HCT116 (cell line): Measurements from ENCODE around the gene TUBGCP5. TPM values are rescaled to one million over a fixed set of nuclear protein-coding genes. Genes with fewer than 3 reads are reported as not detected.

Experiments used
- ATAC-seq: fragments of 200-7000 bp; cut with Tn5 transposase; 2 replicates; pipeline ENCODE4 v1.9.1; 2020; ENCODE audit warnings: mild to moderate bottlenecking, moderate library complexity
- BruUV-seq: library from RNA; stranded (reverse); fragments of 400-500 nt; replicated peaks from 2 replicates; lab custom pipeline; 2021; lab: Mats Ljungman, UMichigan
- CTCF ChIA-PET: fragments of 300-600 bp; sonication (Branson Sonifier 250); formaldehyde crosslinking; loops from one replicate; lab custom pipeline; 2021; ENCODE audit warnings: antibody characterized with exemption; lab: Charles Lee
- POLR2A ChIA-PET: fragments of 300-600, 350-600 bp; sonication (Branson Sonifier 250); formaldehyde crosslinking; loops from one replicate; lab custom pipeline; 2021; ENCODE audit warnings: antibody characterized with exemption; lab: Charles Lee
- RAD21 ChIA-PET, 2 experiments: fragments of 300-600 bp; sonication (Branson Sonifier 250); formaldehyde crosslinking; loops; one replicate each; lab custom pipeline; 2023; ENCODE audit warnings: low total read pairs in 2 of 2; ENCODE audit not compliant: uncharacterized antibody in 2 of 2, unreplicated experiment in 2 of 2, low non-redundant PET in 1 of 2; lab: Charles Lee
- DNase-seq: peaks from one replicate; pipeline ENCODE4 v3.0.0-alpha.2; 2010; ENCODE audit warnings: low read depth, low spot score
- H2AFZ ChIP-seq: fragments of 200-600 bp; shearing (Covaris generic), sonication (generic); 2 replicates; pipeline ENCODE4 v1.6.1; 2017; ENCODE audit warnings: low read depth, mixed run types, mixed read lengths, antibody characterized with exemption, low read length; ENCODE audit not compliant: poor library complexity, severe bottlenecking
- H3K27ac ChIP-seq: 2 replicates; pipeline ENCODE4 v1.5.1; 2012; ENCODE audit warnings: low read depth, low read length
- H3K27me3 ChIP-seq: fragments of 200-600 bp; sonication (generic); 2 replicates; pipeline ENCODE4 v1.6.1; 2016; ENCODE audit warnings: mixed run types, low read length, mixed read lengths; ENCODE audit not compliant: insufficient read depth
- H3K36me3 ChIP-seq, 2 experiments: fragments of 200-500 bp in 1 of 2; fragments of 200-600 bp in 1 of 2; sonication (Bioruptor generic) in 1 of 2; sonication (generic) in 1 of 2; 2 replicates each; pipeline versions ENCODE4 v1.5.1 to v1.6.1; 2014 to 2016; ENCODE audit warnings: low read length in 2 of 2, inconsistent platforms in 1 of 2, mixed read lengths in 1 of 2, mixed run types in 1 of 2; ENCODE audit not compliant: insufficient read depth in 2 of 2, control insufficient read depth in 1 of 2
- H3K4me1 ChIP-seq, 2 experiments: fragments of 200-600 bp in 1 of 2; sonication (generic) in 1 of 2; 2 replicates each; pipeline versions ENCODE4 v1.5.1 to v1.6.1; 2012 to 2017; ENCODE audit warnings: low read length in 2 of 2, inconsistent platforms in 1 of 2, mild to moderate bottlenecking in 1 of 2, mixed read lengths in 1 of 2, mixed run types in 1 of 2, moderate library complexity in 1 of 2; ENCODE audit not compliant: insufficient read depth in 2 of 2, control insufficient read depth in 1 of 2
- H3K4me2 ChIP-seq: fragments of 200-600 bp; sonication (generic); 2 replicates; pipeline ENCODE4 v1.6.1; 2017; ENCODE audit warnings: mixed run types, low read length, mixed read lengths
- H3K4me3 ChIP-seq, 2 experiments: fragments of 200-600 bp in 1 of 2; sonication (generic) in 1 of 2; replicated peaks in 1 of 2; 2 replicates each; pipeline ENCODE4 v1.5.1; 2011 to 2016; ENCODE audit warnings: low read length in 2 of 2, control low read depth in 1 of 2, low read depth in 1 of 2, mild to moderate bottlenecking in 1 of 2, mixed read lengths in 1 of 2, mixed run types in 1 of 2
- H3K79me2 ChIP-seq: fragments of 200-600 bp; sonication (generic); 2 replicates; pipeline ENCODE4 v1.6.1; 2017; ENCODE audit warnings: mild to moderate bottlenecking, mixed run types, low read length, moderate library complexity, mixed read lengths; ENCODE audit not compliant: insufficient read depth
- H3K9ac ChIP-seq: fragments of 200-600 bp; sonication (generic); 2 replicates; pipeline ENCODE4 v1.6.1; 2016; ENCODE audit warnings: low read length, mixed read lengths
- H3K9me2 ChIP-seq: fragments of 200-600 bp; sonication (generic), shearing (Covaris generic); 2 replicates; pipeline ENCODE4 v1.6.1; 2017; ENCODE audit warnings: mixed run types, mild to moderate bottlenecking, moderate library complexity; ENCODE audit not compliant: insufficient read depth
- H3K9me3 ChIP-seq, 2 experiments: fragments of 200-500 bp in 1 of 2; fragments of 200-600 bp in 1 of 2; sonication (Bioruptor generic) in 1 of 2; sonication (generic) in 1 of 2; 2 replicates each; pipeline ENCODE4 v1.6.1; 2014 to 2017; ENCODE audit warnings: low read length in 2 of 2, mixed read lengths in 2 of 2, inconsistent platforms in 1 of 2, low read depth in 1 of 2, mild to moderate bottlenecking in 1 of 2, mixed run types in 1 of 2, moderate library complexity in 1 of 2; ENCODE audit not compliant: control insufficient read depth in 1 of 2, insufficient read depth in 1 of 2
- H4K20me1 ChIP-seq: fragments of 200-600 bp; sonication (generic), shearing (Covaris generic); 2 replicates; pipeline ENCODE4 v1.6.1; 2017; ENCODE audit warnings: mixed run types, mild to moderate bottlenecking, moderate library complexity; ENCODE audit not compliant: insufficient read depth
- ELF1 ChIP-seq: IDR thresholded peaks from 2 replicates; pipeline ENCODE4 v1.6.1; 2012; ENCODE audit warnings: low read depth, borderline replicate concordance
- POLR2A ChIP-seq: IDR thresholded peaks from 2 replicates; pipeline ENCODE4 v1.7.0; 2011; ENCODE audit warnings: borderline replicate concordance; ENCODE audit not compliant: insufficient read depth, insufficient read length; ENCODE audit errors: extremely low read depth
- POLR2AphosphoS5 ChIP-seq: IDR thresholded peaks from 2 replicates; pipeline ENCODE4 v1.6.1; 2011; ENCODE audit warnings: mild to moderate bottlenecking, low read depth, low read length, moderate library complexity
- SP1 ChIP-seq: IDR thresholded peaks from 2 replicates; pipeline ENCODE4 v1.6.1; 2012; ENCODE audit warnings: low read depth
- SRF ChIP-seq: IDR thresholded peaks from 2 replicates; pipeline ENCODE4 v1.6.1; 2012; ENCODE audit warnings: low read depth
- TCF7L2 ChIP-seq: IDR thresholded peaks from 2 replicates; pipeline ENCODE4 v1.7.0; 2011; ENCODE audit warnings: borderline replicate concordance, inconsistent platforms; ENCODE audit not compliant: insufficient read depth, insufficient read length; ENCODE audit errors: extremely low read depth
- ZNF274 ChIP-seq: fragments of 200-500 bp; sonication (Bioruptor generic); IDR thresholded peaks from 2 replicates; pipeline ENCODE4 v1.6.1; 2014; ENCODE audit warnings: mild to moderate bottlenecking, low read depth, low read length, inconsistent platforms
- intact Hi-C: fragments of 100-400 bp; cut with micrococcal nuclease; formaldehyde crosslinking; loops from 2 replicates; pipeline ENCODE4 v1.10.0; 2022
- total RNA-seq: library from RNA; stranded (reverse); gene quantifications from one replicate; pipeline ENCODE4 v1.2.1, GENCODE V29; 2021; ENCODE audit not compliant: unreplicated experiment
- TF ChIP-seq, protein P1 (sequence below): IDR thresholded peaks from 2 replicates; pipeline ENCODE4 v1.6.1; 2011; ENCODE audit warnings: mild to moderate bottlenecking, low read length, moderate library complexity; ENCODE audit not compliant: insufficient replicate concordance; ENCODE audit errors: extremely low read depth

TUBGCP5 gene
- total RNA-seq, 1 experiment from 2014 or later, result 17.9 TPM

DNA sequence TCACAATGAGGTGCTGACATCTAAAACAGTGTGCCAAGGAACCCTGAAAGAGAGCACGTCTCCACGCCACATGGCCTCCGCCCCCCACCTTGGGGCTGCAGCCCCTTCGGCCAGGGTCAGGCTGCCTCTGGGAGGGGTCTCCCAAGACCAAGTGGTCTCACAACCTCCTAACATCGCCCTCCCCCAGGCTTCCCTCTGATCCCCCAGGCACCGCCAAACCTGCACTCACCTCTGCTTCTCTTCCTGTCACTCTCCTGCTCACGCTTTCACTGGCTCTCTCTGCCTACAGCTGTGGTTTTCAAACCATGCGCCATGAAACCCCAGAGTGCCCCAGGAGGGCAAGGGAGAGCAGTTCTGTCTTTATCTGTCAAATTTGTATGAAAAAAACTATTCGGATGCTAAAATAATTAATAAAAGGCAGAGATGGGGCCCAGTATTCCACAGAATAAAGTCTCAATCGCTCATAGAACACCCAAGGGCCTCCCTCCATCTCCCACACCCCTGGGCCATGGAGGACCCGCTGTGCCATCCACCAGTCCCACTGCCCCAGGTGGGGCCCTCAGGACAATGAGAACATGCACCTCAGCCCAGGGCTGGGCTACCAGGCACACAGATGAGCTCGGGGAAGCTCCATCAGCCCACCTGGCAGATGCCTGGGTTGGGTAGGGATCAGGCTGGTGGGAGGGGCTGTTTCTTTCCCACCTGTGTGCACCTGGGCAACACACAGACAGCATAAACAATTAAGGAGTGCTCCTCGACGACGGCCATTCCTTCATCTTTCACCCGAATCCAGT, 80.7 kb downstream of the TUBGCP5 start:
- ChIA-PET POLR2A (no interaction called here), RAD21 (no interaction called here), CTCF (no interaction called here)
- H3K79me2 ChIP-seq, result peaks cover 96% of the 10 kb centered on the region
- intact Hi-C loops, result no loop called here
- TF ChIP-seq POLR2A (no peak), SRF (no peak), SP1 (no peak), TCF7L2 (no peak)
- TF ChIP-seq, protein P1, sequence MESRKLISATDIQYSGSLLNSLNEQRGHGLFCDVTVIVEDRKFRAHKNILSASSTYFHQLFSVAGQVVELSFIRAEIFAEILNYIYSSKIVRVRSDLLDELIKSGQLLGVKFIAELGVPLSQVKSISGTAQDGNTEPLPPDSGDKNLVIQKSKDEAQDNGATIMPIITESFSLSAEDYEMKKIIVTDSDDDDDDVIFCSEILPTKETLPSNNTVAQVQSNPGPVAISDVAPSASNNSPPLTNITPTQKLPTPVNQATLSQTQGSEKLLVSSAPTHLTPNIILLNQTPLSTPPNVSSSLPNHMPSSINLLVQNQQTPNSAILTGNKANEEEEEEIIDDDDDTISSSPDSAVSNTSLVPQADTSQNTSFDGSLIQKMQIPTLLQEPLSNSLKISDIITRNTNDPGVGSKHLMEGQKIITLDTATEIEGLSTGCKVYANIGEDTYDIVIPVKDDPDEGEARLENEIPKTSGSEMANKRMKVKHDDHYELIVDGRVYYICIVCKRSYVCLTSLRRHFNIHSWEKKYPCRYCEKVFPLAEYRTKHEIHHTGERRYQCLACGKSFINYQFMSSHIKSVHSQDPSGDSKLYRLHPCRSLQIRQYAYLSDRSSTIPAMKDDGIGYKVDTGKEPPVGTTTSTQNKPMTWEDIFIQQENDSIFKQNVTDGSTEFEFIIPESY, result no peak
- H3K4me3 ChIP-seq, result no peak overlapping the region
- H3K27me3 ChIP-seq, result no peaks in the 10 kb centered on the region
- H3K9me3 ChIP-seq, result no peaks in the 10 kb centered on the region
- DNase-seq (no peak), ATAC-seq (no peak)
- no peak overlapping the region for H3K27ac ChIP-seq
- no TSS peak for BruUV-seq
- no peak overlapping the region for H3K9ac ChIP-seq
- no peak overlapping the region for H2AFZ ChIP-seq
- H4K20me1 ChIP-seq, result no peaks in the 10 kb centered on the region
- no peaks in the 10 kb centered on the region for H3K4me1 ChIP-seq
- H3K36me3 ChIP-seq, result no peaks in the 10 kb centered on the region
- no peak overlapping the region for H3K4me2 ChIP-seq
- no peaks in the 10 kb centered on the region for H3K9me2 ChIP-seq

DNA sequence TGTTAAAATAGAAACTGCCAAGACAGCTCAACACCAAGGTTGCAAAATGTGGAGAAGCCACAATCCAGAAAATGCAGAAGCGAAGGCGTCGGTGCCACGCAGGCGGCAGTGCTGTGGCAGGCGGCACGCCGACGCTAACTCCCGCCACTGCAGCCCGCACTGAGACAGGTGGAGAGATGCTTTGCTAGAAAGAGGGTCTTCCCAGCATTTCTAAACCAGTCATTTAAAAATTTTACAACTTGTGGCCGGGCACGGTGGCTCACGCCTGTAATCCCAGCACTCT, 82.5 kb downstream of the TUBGCP5 start:
- Histone ChIP-seq H3K27ac (no peak overlapping the region), H3K9me2 (no peaks in the 10 kb centered on the region), H3K4me3 (no peak overlapping the region), H3K4me1 (no peaks in the 10 kb centered on the region), H4K20me1 (no peaks in the 10 kb centered on the region), H2AFZ (no peak overlapping the region), H3K27me3 (no peaks in the 10 kb centered on the region), H3K4me2 (no peak overlapping the region), H3K9ac (no peak overlapping the region), H3K9me3 (no peaks in the 10 kb centered on the region), H3K36me3 (no peaks in the 10 kb centered on the region), H3K79me2 (peaks cover 96% of the 10 kb centered on the region)
- POLR2A ChIA-PET, result no interaction called here
- CTCF ChIA-PET, result no interaction called here
- RAD21 ChIA-PET, result no interaction called here
- BruUV-seq, result no TSS peak
- no peak for DNase-seq
- intact Hi-C loops, result no loop called here
- TF ChIP-seq ZNF274, result no peak
- no peak for TF ChIP-seq POLR2AphosphoS5
- TF ChIP-seq SP1, result no peak
- no peak for TF ChIP-seq POLR2A
- TF ChIP-seq ELF1, result no peak
- ATAC-seq, result no peak
